ENCODE data around the gene INTS3.
"Not testable (repeated sequence)": the region's sequence is repeated elsewhere in the genome, so short reads cannot be mapped to it uniquely, and the experiment has no call there.

The INTS3 gene

DNA sequence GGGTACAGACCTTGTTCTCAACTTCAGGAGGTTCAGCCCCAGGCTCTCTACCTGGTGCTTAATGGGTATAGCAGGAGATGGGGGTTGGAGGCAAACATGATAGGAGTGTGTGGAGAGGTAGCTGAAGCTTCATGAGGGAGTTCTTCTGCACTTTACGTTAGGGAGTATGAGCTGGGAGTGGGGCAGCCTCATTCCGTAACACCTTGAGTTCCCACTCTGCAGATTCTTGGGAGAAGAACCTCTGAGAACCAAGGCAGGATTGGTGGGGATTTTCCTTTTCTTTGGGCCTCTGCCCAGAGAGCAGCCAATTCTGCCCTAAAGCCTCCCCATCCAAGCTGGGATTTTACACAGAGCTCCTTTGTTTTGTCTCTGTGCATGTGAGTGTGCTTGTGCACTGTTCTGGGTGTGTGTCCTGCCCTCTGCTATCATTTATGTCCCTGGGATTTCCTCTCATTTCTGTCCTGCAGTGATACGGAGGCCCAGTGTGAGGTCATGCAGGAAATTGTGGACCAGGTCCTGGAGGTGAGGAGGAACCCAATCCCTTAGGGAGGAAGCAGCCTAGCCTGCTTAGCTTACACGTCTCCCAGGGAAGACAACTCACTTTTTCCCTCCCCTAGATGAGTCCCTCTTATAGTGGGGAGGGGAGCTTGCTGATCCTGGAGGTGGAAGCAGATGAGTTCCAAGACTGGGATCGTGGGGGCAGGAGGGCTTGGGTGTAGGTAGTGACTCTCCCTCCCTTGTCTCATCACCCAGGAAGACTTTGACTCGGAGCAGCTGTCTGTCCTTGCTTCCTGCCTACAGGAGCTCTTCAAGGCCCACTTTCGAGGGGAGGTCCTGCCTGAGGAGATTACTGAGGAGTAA is 35.7 kb downstream of the INTS3 start:
- DNase-seq: no peak

DNA sequence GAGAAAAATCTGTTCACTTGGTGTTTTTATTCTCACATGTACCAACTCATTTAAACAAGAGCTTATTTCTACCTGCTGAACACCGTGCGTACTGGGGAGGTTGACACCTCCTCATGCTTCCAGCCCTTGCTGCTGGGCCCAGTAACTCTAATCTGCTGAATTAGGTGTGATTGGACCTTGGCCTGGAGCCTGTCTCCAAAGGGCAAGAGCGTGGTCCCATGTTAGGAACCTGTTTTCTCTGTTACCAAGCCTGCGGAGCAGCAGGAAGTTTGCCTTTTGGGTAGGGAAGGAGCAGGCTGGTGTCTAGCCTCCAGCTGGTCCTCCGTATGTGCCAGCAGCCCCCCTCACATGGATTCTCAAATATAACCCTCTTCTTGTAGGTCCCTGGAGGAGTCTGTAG is 36.5 kb downstream of the INTS3 start:
- DNase-seq: no peak

DNA sequence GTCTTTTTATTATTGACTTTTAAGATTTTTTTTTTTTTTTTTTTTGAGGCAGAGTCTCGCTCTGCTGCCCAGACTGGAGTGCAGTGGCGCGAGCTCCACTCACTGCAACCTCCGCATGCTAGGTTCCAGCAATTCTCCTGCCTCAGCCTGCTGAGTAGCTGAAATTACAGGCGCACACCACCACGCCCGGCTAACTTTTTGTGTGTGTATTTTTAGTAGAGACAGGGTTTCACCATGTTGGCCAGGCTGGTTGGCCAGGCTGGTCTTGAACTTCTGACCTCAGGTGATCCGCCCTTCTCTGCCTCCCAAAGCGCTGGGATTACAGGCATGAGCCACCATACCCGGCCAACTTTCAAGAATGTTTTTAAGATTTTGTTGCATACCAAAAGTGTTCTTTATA is 38.8 kb downstream of the INTS3 start:
- not testable (repeated sequence) for DNase-seq

DNA sequence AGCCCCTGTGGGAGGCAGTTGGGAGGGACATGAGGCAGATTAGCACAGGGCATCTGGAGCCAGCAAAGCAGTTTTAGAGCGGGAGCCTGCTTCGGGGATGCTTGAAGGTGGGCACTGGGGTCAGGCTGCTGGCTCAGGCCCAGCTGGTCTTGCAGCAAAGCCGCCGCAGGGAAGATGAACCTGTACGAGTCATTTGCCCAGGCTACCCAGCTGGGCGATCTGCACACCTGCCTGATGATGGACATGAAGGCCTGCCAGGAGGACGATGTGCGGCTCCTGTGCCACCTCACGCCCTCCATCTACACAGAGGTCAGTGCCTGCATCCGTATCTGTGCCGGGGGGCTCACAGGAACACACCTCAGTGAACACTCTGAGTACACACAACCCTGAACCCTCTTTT is 39.7 kb downstream of the INTS3 start:
- no peak for DNase-seq

DNA sequence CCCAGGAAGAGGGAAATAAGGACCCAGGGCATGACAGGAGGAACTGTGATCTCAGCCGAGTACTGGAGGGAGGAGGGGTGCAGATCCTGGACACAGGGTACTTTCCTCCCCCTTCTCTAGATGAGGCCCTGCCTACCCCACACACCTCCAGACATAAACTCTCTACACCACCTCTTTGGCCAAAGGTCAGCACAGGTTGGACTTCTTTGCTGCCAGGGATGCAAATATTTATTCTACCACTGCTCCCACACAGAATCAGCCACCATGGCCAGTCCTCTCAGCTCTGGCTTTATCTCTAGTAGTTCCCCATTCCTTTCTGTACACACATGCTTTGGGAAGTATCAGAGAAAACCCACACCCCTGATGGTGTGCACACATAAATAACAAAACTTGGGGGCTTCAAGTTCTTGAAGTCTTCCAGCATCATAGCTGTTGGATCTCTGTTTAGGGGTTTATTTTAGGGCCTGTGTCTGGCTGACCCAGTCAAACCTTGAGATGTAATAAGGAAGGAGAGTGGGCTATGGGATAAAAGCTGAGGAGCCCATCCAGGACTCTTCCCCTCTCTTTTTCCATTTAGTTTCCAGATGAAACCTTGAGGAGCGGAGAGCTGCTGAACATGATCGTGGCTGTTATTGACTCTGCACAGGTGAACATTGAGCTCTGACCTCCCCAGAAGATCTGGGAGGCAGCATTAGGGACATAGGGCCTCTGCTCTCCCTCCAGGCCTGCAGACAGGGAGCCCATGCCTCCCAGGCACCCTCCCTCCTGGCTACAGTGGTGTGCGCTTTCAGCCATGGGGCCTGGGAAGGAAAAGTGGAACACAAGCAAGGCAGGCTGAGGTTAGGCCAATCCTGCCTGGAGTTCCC is 40.7 kb downstream of the INTS3 start:
- no peak for DNase-seq

DNA sequence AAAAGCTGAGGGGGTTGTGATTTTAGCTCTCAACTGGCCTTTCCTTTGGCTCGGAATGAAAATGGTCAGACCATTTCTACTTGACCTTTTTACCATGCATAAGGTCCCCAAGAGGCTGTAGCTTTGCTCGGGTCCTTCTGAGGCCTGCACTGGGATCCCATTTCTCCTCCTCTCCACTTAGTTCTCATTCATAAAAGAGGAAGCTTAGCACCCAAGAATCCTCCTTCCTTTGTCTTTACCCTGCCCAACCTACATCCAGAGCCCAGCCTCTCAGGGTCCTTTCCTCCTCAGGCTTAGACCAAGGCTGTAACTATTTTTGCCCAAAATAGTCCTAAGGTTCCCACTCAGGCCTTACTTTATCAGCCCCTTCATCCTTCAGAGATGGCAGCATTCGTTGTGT is 41.4 kb downstream of the INTS3 start:
- no peak for DNase-seq

DNA sequence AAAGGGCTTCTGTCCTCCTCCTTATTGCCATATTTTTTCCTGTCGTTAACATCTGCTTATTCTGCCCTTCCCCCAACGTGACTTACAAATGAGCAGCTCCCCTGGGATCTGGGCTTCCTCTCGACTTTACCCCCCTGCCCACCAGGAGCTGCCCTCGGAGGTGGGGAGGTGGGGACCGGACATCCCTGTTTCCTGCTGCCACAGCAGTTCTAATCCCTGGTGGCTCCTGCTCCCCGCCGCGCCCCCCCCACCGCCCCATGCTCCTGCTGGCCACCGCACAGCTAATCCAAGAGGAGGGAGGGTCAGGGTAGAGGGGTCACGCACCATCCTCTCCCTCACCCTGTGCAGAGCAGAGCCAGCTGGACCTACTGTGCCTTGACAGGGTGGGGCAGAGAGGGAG is 42.9 kb downstream of the INTS3 start:
- no peak for DNase-seq

DNA sequence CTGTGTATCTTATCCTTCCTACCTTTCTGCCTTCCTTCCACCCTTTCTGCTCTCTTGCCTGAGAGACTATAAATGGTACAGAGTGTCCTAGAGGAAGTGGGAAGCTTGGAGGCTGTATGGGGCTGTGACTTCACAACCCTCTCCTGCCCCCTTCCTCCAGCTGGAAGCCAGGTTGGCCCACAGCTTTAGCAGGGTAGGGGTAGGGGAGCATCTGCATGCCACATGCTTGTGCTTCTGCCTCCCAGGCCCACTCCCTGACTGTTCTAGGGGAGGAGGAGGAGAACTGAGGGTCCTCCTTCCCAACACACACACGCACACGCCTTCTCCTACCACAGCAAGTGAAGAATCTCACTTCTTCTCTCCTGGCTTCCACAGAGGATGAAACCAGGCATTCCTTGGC is 43.4 kb downstream of the INTS3 start:
- DNase-seq: no peak

DNA sequence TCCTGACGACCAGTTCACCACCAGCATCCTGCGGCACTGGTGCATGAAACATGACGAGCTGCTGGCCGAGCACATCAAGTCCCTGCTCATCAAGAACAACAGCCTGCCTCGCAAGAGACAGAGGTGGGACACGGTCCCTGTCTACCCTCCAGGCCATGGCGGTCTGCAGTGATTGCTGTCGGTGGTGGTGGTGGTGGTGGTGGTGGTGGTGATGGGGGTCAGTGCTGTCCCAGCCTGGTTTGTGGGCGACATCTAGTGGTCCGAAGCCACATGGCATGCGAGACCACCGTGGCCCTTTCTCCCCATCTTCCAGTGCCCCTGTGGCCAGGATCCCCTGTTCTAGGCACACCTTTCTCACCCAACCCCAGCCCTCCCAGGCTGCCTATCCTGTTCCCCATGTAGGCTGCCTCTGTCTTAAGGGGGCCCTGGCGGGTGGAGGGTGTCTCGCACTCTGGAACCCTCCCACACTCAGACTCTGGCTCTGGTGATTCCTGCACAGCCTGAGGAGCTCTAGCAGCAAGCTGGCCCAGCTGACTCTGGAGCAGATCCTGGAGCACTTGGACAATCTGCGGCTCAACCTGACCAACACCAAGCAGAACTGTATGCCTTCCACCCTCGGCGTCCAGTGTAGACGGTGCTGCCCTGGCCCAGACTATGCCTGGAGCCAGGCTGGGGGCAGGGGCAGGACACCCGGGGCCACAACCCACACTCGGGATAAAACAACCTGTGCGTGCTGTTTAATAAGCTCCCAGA is 44.2 kb downstream of the INTS3 start:
- DNase-seq: no peak

DNA sequence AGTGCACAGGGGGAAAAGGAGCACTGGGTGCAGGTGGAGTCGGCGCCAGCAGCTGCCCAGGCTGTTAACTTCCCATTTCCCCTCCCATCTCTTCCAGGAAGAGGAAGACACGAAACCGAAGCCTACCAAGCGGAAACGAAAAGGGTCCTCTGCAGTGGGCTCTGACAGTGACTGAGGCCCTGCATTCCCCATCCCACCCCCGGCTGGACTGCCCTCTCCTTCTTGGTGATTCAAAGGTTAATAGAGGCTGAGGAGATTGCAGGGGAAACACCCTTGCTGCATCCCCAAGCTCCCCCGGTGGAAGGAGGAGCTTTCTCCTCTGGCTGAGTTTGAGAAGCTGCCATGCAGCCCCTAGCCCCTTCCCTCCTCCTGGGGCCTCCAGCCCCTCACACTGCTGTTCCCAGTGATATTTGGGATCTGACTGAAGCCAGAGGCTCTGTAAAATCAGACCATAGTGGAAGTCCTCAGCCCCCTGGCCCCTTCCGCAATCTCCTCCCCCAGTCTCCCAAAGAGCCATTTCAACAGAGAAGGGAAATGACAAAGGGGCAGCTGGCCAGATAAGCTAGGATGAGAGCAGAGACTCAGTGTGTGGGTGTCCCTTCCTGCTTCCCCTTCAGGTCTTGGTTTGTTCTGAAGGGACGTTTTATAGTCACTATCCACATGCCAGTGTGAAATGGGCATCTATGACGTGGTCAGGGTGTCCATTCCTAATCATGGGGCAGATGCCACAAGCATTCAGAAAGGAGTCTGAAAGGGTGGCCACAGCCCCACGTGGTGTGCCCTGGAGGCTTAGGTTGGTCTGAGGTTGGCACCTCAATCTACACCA is 45.5 kb downstream of the INTS3 start:
- DNase-seq: no peak

DNA sequence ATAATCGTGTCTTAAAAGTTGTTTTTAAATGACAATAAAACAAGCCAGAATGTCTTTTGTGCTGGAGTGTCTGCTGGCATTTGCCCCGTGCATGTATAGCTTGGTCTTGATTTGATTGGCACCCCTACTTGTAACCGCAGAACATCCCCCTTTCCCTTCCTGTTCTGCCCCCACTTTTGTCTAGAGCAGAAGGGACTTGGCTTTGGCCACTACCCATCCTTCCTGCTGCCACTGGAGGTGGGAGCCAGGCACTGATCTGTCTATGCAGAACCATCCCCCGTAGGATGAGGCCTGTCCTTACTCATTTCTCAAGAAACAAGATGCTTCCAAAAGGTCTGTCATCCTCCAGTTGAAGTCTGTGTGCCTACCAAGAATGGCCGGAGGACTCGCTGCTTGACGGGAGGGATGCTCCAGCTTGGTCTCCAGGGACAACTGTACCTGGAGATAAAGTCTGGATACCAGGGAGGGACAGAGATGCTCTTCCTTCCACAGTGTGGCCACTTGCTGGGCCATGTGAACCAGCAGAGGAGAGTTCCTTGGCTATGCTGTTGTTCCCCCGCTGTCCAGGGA is 46.3 kb downstream of the INTS3 start:
- DNase-seq: no peak

DNA sequence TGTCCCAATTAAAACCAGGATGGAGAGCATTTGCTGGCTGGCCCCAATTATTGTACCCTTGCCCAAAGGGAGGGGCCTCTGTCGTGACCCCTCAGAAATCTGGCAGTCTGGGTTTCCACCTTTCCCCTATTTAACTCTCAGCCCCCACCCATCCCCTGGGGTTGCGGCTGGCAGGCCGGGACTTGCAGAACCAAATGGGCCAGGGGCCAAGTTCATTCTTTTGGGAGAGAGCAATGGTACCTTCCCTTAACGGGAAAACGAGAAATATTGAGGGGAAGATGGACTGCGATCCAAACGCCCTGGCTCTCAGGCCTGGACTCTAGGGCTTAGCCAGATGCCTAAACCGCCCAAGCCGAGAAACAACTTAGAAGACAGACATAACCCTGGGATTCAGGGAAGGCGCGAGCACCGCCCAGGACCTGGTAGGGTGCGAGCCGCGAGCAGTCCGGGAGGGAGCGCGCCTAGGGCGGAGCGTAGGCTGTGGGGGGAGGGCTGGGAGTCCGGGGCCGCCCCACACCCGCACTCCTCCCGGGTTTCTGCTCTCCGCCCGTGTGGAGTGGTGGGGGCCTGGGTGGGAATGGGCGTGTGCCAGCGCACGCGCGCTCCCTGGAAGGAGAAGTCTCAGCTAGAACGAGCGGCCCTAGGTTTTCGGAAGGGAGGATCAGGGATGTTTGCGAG is 47.1 kb downstream of the INTS3 start, which contains the start of gene SLC27A3:
TSS of gene SLC27A3 (plus strand) at position 628 of the 678 bp plus-strand sequence. CDS start 91 bp downstream, outside the sequence.
- DNase-seq: no peak

DNA sequence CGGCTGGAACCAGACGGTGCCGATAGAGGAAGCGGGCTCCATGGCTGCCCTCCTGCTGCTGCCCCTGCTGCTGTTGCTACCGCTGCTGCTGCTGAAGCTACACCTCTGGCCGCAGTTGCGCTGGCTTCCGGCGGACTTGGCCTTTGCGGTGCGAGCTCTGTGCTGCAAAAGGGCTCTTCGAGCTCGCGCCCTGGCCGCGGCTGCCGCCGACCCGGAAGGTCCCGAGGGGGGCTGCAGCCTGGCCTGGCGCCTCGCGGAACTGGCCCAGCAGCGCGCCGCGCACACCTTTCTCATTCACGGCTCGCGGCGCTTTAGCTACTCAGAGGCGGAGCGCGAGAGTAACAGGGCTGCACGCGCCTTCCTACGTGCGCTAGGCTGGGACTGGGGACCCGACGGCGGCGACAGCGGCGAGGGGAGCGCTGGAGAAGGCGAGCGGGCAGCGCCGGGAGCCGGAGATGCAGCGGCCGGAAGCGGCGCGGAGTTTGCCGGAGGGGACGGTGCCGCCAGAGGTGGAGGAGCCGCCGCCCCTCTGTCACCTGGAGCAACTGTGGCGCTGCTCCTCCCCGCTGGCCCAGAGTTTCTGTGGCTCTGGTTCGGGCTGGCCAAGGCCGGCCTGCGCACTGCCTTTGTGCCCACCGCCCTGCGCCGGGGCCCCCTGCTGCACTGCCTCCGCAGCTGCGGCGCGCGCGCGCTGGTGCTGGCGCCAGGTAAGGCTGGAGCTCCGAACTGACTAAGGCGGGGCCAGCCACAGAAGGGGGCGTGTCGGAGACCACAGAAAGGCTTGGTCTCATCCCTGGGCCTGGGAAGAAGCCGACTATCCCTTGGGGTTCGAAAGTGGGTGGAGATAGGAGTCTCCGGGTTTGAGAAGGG is 47.8 kb downstream of the INTS3 start:
- DNase-seq: no peak

DNA sequence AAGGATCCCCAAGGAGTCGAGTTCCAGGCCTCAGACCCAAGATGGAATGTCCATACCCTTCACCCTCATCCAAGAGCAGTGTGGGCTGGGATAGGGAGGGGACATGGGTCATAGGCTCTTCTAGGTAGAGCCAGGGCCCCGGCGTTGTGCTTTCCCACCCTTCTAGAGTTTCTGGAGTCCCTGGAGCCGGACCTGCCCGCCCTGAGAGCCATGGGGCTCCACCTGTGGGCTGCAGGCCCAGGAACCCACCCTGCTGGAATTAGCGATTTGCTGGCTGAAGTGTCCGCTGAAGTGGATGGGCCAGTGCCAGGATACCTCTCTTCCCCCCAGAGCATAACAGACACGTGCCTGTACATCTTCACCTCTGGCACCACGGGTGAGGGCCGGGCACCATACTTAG is 48.5 kb downstream of the INTS3 start:
- no peak for DNase-seq

DNA sequence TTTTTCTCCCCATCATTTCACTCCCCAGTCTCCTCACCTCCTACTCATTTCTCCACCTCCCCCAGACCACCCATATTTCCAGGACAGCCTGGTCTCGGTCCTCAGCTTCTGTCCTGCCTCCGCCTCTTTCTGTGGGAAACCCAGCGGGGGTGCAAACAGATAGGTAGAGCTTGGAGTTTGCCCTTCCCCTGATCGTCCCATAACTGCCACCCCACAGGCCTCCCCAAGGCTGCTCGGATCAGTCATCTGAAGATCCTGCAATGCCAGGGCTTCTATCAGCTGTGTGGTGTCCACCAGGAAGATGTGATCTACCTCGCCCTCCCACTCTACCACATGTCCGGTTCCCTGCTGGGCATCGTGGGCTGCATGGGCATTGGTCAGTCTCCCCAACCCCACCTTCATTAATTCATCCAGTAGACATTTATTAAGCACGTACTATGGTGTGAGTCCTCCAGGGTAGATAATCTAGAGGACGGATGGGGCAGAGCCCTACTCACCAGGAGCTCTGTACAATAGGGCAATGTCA is 49.1 kb downstream of the INTS3 start:
- DNase-seq: no peak

DNA sequence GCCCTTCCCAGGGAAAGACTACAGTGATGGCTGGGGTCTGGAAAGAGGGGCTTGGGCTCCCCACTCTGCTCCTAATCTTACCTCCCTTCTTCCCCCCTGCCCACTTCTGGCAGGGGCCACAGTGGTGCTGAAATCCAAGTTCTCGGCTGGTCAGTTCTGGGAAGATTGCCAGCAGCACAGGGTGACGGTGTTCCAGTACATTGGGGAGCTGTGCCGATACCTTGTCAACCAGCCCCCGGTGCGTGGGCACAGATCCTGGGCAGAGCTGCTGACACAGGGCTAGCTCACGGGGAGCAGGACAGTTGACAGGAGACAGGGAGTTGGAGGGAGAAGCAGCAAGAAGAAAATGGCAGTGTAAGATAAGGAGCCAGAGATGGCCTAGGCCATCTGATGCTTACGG is 49.8 kb downstream of the INTS3 start:
- no peak for DNase-seq

DNA sequence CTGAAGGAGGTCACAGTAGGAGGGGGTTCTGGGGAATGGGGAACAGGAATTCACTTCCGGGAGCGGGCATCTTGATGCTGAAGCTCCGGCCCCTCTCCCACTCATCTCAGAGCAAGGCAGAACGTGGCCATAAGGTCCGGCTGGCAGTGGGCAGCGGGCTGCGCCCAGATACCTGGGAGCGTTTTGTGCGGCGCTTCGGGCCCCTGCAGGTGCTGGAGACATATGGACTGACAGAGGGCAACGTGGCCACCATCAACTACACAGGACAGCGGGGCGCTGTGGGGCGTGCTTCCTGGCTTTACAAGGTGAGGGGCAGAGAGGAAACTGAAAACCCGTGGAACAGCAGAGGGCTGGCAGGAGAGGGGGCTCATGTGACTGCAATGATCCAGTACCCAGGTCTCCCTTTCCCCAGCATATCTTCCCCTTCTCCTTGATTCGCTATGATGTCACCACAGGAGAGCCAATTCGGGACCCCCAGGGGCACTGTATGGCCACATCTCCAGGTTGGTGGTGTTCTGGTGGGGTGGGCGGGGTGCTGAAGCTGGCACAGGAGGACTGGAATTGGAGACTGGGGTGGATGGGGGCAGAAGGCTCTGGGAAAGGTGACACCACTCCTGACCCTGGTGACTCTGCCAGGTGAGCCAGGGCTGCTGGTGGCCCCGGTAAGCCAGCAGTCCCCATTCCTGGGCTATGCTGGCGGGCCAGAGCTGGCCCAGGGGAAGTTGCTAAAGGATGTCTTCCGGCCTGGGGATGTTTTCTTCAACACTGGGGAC is 50.4 kb downstream of the INTS3 start:
- no peak for DNase-seq

DNA sequence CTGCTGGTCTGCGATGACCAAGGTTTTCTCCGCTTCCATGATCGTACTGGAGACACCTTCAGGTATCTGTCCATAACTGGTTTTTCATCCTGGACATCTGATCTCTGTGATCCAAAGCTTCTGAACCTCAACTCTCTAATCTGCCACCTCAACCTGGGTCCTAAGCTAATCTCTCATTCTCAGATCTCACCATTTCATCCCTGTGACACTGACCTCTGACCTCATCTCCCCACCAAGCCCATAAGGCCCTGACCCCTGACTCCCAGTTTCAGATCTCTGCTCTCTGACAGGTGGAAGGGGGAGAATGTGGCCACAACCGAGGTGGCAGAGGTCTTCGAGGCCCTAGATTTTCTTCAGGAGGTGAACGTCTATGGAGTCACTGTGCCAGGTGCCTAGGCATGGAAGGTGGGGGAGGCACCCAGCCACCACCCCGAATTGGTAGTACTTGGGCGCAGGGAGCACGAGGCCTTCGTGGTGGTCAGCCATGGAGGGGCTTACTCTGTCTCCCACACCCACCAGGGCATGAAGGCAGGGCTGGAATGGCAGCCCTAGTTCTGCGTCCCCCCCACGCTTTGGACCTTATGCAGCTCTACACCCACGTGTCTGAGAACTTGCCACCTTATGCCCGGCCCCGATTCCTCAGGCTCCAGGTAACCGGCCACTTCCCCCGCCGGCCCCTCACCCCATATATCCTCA is 51.1 kb downstream of the INTS3 start:
- DNase-seq: no peak
